ENCODE results near the gene MAPRE2. TPM values are rescaled to one million over a fixed set of nuclear protein-coding genes. Genes with fewer than 3 reads are reported as not detected.

The MAPRE2 gene
- total and polyA plus RNA-seq, 4 donors = 12.5 to 57.8 (median 19.8) TPM

DNA sequence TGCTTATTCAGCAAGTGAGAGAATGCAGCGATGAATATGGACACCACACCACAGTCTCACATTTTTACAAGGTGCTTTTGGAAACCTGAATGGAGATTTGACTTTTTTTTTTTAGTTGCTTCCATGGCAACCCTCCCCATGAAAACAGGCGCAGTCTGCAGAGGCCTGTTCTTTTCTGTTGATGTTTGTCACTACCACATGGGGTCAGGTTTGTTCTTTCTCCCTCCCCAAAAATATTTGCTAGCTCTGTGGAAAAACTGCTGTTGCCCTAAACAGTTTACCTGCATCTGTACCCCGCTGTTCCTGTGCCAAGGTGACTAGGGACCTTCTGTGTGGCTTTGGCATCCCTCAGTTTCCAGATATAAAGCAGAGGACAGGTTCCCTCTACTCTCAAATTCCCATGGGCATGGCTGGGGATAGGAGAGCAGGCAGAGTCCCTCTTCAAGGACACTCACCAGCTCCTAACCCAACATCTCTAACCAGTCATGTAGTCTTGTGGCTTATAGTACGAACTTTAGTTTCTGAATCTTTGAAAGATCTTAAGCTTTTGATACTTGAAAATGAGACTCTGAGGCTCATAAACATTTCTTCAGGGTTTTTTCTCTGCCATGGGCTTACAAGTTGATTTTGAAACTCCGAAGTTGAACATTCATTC lies 14.7 kb upstream of the MAPRE2 start:
- TF ChIP-seq, protein P1, sequence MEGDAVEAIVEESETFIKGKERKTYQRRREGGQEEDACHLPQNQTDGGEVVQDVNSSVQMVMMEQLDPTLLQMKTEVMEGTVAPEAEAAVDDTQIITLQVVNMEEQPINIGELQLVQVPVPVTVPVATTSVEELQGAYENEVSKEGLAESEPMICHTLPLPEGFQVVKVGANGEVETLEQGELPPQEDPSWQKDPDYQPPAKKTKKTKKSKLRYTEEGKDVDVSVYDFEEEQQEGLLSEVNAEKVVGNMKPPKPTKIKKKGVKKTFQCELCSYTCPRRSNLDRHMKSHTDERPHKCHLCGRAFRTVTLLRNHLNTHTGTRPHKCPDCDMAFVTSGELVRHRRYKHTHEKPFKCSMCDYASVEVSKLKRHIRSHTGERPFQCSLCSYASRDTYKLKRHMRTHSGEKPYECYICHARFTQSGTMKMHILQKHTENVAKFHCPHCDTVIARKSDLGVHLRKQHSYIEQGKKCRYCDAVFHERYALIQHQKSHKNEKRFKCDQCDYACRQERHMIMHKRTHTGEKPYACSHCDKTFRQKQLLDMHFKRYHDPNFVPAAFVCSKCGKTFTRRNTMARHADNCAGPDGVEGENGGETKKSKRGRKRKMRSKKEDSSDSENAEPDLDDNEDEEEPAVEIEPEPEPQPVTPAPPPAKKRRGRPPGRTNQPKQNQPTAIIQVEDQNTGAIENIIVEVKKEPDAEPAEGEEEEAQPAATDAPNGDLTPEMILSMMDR (IDR thresholded peaks at IDR 0.05; ENCODE audit: control extremely low read depth, extremely low read depth) = no peak
- no peak overlapping the region for H3K4me3 ChIP-seq
- DNase-seq (peak in 1 of 3 donors; percentile 50), ATAC-seq (ENCODE audit: insufficient read depth, low FRiP score) (no peak)
- 83 to 86% methylated on average over 5 of the region's 5 CpGs for WGBS, 2 donors
- no peak overlapping the region for H3K9ac ChIP-seq (ENCODE audit: insufficient read depth in 1 of 2, low read length in 2 of 2)
- no peaks in the 10 kb centered on the region for H3K9me3 ChIP-seq (ENCODE audit: control insufficient read depth in 4 of 4, insufficient read depth in 3 of 4, low read length in 3 of 4)
- peaks cover 4 to 36% (median 19%) of the 10 kb centered on the region in 5 donors for H3K4me1 ChIP-seq (ENCODE audit: control insufficient read depth in 5 of 5, insufficient read depth in 5 of 5, low read length in 5 of 5)
- no peaks in the 10 kb centered on the region for H3K27me3 ChIP-seq (ENCODE audit: control insufficient read depth in 3 of 3, insufficient read depth in 3 of 3, low read length in 2 of 3)
- peak overlapping the region in 1 of 2 donors; percentile 80 for H3K27ac ChIP-seq (ENCODE audit: low read depth in 1 of 2, low read length in 1 of 2)
- H3K36me3 ChIP-seq (ENCODE audit: control insufficient read depth in 4 of 4, insufficient read depth in 4 of 4, low read length in 4 of 4) = no peaks in the 10 kb centered on the region

DNA sequence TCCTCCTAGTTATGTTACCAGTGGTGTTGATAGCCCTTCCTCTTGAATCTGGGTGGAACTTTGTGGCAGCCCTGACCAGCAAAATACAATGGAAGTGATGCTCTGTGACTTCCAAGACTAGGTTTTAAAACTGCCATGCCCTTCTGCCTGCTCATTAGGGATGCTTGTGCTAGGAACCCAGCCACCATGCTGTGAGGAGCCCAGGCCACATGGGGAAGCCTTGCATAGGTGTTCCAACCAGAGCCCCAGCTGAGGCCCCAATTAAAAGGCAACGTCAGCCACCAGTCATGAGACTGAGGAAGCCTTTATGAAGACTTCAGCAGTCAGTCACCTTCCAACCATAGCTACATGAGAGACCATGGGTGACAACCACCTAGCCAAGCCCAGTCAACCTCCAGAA lies 14.0 kb upstream of the MAPRE2 start:
- ATAC-seq (ENCODE audit: insufficient read depth, low FRiP score) = no peak

DNA sequence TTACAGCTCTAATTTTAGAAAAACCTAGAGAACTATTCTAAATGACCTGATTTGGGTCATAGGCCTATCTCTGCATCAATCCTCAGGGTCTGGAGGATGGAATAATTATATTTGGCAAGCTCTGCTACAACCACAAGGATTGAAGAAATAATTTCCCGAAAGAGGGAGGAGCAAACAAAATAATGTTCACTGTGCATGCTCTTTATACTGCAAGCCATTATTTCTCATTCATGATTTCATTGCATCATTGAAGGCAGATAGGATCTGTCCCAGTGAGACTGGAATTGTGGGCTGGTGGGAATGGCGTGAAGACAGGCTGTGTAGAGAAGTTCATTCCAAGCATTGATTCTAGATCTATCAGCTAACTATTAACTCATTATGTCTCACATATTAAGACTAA lies 12.7 kb upstream of the MAPRE2 start:
- Histone ChIP-seq H3K4me3 (no peak overlapping the region), H3K4me1 (ENCODE audit: control insufficient read depth in 5 of 5, insufficient read depth in 5 of 5, low read length in 5 of 5) (peaks cover 4 to 36% (median 19%) of the 10 kb centered on the region in 5 donors), H3K36me3 (ENCODE audit: control insufficient read depth in 4 of 4, insufficient read depth in 4 of 4, low read length in 4 of 4) (no peaks in the 10 kb centered on the region), H3K9me3 (ENCODE audit: control insufficient read depth in 4 of 4, insufficient read depth in 3 of 4, low read length in 3 of 4) (no peaks in the 10 kb centered on the region), H3K27ac (ENCODE audit: low read depth in 1 of 2, low read length in 1 of 2) (no peak overlapping the region), H3K27me3 (ENCODE audit: control insufficient read depth in 3 of 3, insufficient read depth in 3 of 3, low read length in 2 of 3) (no peaks in the 10 kb centered on the region), H3K9ac (ENCODE audit: insufficient read depth in 1 of 2, low read length in 2 of 2) (no peak overlapping the region)
- ATAC-seq (ENCODE audit: insufficient read depth, low FRiP score) (no peak), DNase-seq (no peak)
- TF ChIP-seq, protein P1 (IDR thresholded peaks at IDR 0.05; ENCODE audit: control extremely low read depth, extremely low read depth) = no peak
- WGBS, 2 donors = 86 to 98% methylated on average over 2 of the region's 2 CpGs

More for the DNA sequence above, 14.0 kb upstream of the MAPRE2 start:
- H3K4me3 ChIP-seq = no peak overlapping the region
- H3K9me3 ChIP-seq (ENCODE audit: control insufficient read depth in 4 of 4, insufficient read depth in 3 of 4, low read length in 3 of 4) = no peaks in the 10 kb centered on the region
- no peak overlapping the region for H3K9ac ChIP-seq (ENCODE audit: insufficient read depth in 1 of 2, low read length in 2 of 2)
- peaks cover 4 to 36% (median 19%) of the 10 kb centered on the region in 5 donors for H3K4me1 ChIP-seq (ENCODE audit: control insufficient read depth in 5 of 5, insufficient read depth in 5 of 5, low read length in 5 of 5)
- H3K36me3 ChIP-seq (ENCODE audit: control insufficient read depth in 4 of 4, insufficient read depth in 4 of 4, low read length in 4 of 4) = no peaks in the 10 kb centered on the region
- TF ChIP-seq, protein P1 (IDR thresholded peaks at IDR 0.05; ENCODE audit: control extremely low read depth, extremely low read depth) = no peak
- peak overlapping the region in 1 of 2 donors; percentile 18 for H3K27ac ChIP-seq (ENCODE audit: low read depth in 1 of 2, low read length in 1 of 2)
- no peak for DNase-seq
- 85 to 96% methylated on average over 1 of the region's 1 CpG for WGBS, 2 donors
- H3K27me3 ChIP-seq (ENCODE audit: control insufficient read depth in 3 of 3, insufficient read depth in 3 of 3, low read length in 2 of 3) = no peaks in the 10 kb centered on the region
